ENCODE measurements around the gene ADCK1. TPM values are rescaled to one million over a fixed set of nuclear protein-coding genes. Genes with fewer than 3 reads are reported as not detected.

The ADCK1 gene
- total and polyA plus RNA-seq, 2 experiments from 2014 or later, result 6.7 to 11.2 TPM

- Histone ChIP-seq H3K4me3 (no peak overlapping the region), H3K4me2 (no peak overlapping the region), H4K20me1 (replicated peaks; ENCODE audit: insufficient read depth) (no peaks in the 10 kb centered on the region), H3F3A (replicated peaks; ENCODE audit: low read depth) (no peaks in the 10 kb centered on the region), H2AFZ (no peak overlapping the region), H3K9me2 (ENCODE audit: insufficient read depth) (no peaks in the 10 kb centered on the region), H3K27ac (ENCODE audit: low read depth) (no peak overlapping the region), H3K36me3 (ENCODE audit: insufficient read depth) (no peaks in the 10 kb centered on the region), H3K4me1 (ENCODE audit: insufficient read depth) (no peaks in the 10 kb centered on the region), H3K79me2 (replicated peaks; ENCODE audit: insufficient read depth) (no peaks in the 10 kb centered on the region), H3K27me3 (ENCODE audit: insufficient read depth) (no peaks in the 10 kb centered on the region)
- peaks cover 4% of the 10 kb centered on the region for H3K27me3 Mint-ChIP-seq (ENCODE audit: insufficient read depth, low read depth, poor library complexity)
- no peak overlapping the region for H3K27ac Mint-ChIP-seq
- no peaks in the 10 kb centered on the region for H3K4me1 Mint-ChIP-seq
- peaks cover 60% of the 10 kb centered on the region for H3K9me3 Mint-ChIP-seq
- DNase-seq (ENCODE audit: low spot score) (no peak), ATAC-seq (no peak)
- peaks cover 63% of the 10 kb centered on the region for H3K36me3 Mint-ChIP-seq (ENCODE audit: low read depth)
- no peak for TF ChIP-seq CREB1 (CRISPR knock-in tag; IDR thresholded peaks at IDR 0.05; ENCODE audit: low read depth)
- TF ChIP-seq STAT1 (IDR thresholded peaks at IDR 0.05; ENCODE audit: unreplicated experiment), result no peak
- no peak for TF ChIP-seq ETS1 (IDR thresholded peaks at IDR 0.05)
- TF ChIP-seq JUNB (IDR thresholded peaks at IDR 0.05; ENCODE audit: unreplicated experiment), result no peak
- no peak for TF ChIP-seq EZH2phosphoT487 (IDR thresholded peaks at IDR 0.05; ENCODE audit: unreplicated experiment)
- no peak for TF ChIP-seq CTCF (conservative IDR thresholded peaks at IDR 0.05; ENCODE audit: low read depth in 2 of 2)
- no peak for TF ChIP-seq ZNF462 (CRISPR knock-in tag; IDR thresholded peaks at IDR 0.05)
- TF ChIP-seq EZH2 (IDR thresholded peaks at IDR 0.05; ENCODE audit: low read depth, unreplicated experiment), result no peak
- no peak for TF ChIP-seq REST (IDR thresholded peaks at IDR 0.05; ENCODE audit: unreplicated experiment)
- no peak for TF ChIP-seq NANOG (IDR thresholded peaks at IDR 0.05; ENCODE audit: borderline replicate concordance)
- TF ChIP-seq POLR2AphosphoS5 (IDR thresholded peaks at IDR 0.05; ENCODE audit: low read depth), result no peak
- TF ChIP-seq ZNF114 (CRISPR knock-in tag; IDR thresholded peaks at IDR 0.05), result no peak
- TF ChIP-seq ZNF331 (CRISPR knock-in tag; IDR thresholded peaks at IDR 0.05; ENCODE audit: low read depth), result no peak
- no peak overlapping the region for H3K4me3 Mint-ChIP-seq
Observed at GRCh38 chr14:77936138-77936639, 136.3 kb downstream of the ADCK1 start.
